Measurements from ENCODE around the gene ARMS2.

DNA sequence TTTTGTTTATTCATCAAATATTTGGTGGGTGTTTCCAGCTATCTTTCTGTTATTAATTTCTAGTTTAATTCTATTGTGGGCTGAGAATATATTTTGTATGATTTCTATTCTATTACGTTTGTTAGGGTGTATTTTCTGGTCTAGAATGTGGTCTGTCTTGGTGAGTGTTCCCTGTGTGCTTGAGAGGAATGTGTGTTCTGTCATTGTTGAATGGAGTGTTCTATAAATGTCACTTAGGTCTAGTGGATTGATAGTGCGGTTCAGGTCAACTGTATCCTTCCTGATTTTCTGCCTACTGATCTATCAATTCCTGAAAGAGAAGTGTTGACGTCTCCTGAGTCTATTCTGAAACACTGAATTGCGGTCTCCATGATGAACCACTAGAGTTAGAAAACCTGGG lies 15.4 kb downstream of the ARMS2 start:
- TF ChIP-seq POLR2A (IDR thresholded peaks at IDR 0.05), result no peak
- TF ChIP-seq, protein P1, sequence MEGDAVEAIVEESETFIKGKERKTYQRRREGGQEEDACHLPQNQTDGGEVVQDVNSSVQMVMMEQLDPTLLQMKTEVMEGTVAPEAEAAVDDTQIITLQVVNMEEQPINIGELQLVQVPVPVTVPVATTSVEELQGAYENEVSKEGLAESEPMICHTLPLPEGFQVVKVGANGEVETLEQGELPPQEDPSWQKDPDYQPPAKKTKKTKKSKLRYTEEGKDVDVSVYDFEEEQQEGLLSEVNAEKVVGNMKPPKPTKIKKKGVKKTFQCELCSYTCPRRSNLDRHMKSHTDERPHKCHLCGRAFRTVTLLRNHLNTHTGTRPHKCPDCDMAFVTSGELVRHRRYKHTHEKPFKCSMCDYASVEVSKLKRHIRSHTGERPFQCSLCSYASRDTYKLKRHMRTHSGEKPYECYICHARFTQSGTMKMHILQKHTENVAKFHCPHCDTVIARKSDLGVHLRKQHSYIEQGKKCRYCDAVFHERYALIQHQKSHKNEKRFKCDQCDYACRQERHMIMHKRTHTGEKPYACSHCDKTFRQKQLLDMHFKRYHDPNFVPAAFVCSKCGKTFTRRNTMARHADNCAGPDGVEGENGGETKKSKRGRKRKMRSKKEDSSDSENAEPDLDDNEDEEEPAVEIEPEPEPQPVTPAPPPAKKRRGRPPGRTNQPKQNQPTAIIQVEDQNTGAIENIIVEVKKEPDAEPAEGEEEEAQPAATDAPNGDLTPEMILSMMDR (IDR thresholded peaks at IDR 0.05), result no peak

All from stomach (tissue), 4 donors.